ENCODE data around the gene CMIP. TPM values are rescaled to one million over a fixed set of nuclear protein-coding genes. Genes with fewer than 3 reads are reported as not detected.

Gene CMIP
- total RNA-seq, 1 donor from 2014 or later = 111 TPM

- DNase-seq (ENCODE audit: extremely low read depth, low read depth, low spot score) = no peak
Measured at GRCh38 chr16:81593481-81593880, 148.9 kb downstream of the CMIP start.

- DNase-seq (ENCODE audit: extremely low read depth, low read depth, low spot score) = no peak
Measured at GRCh38 chr16:81595629-81596292, 151.2 kb downstream of the CMIP start.

GRCh38 chr16:81597079-81597658, 152.6 kb downstream of the CMIP start:
- DNase-seq (ENCODE audit: extremely low read depth, low read depth, low spot score) = no peak

- no peak for DNase-seq (ENCODE audit: extremely low read depth, low read depth, low spot score)
Measured at GRCh38 chr16:81598083-81598482, 153.5 kb downstream of the CMIP start.

- no peak for DNase-seq (ENCODE audit: extremely low read depth, low read depth, low spot score)
Measured at GRCh38 chr16:81599034-81599744, 154.6 kb downstream of the CMIP start.

- no peak for DNase-seq (ENCODE audit: extremely low read depth, low read depth, low spot score)
Measured at GRCh38 chr16:81600275-81600674, 155.7 kb downstream of the CMIP start.

GRCh38 chr16:81601008-81601428, 156.4 kb downstream of the CMIP start:
- no peak for DNase-seq (ENCODE audit: extremely low read depth, low read depth, low spot score)

GRCh38 chr16:81601601-81602255, 157.1 kb downstream of the CMIP start:
- no peak for DNase-seq (ENCODE audit: extremely low read depth, low read depth, low spot score)

- DNase-seq (ENCODE audit: extremely low read depth, low read depth, low spot score) = no peak
Measured at GRCh38 chr16:81602256-81602776, 157.7 kb downstream of the CMIP start.

- no peak for DNase-seq (ENCODE audit: extremely low read depth, low read depth, low spot score)
Measured at GRCh38 chr16:81602792-81603191, 158.2 kb downstream of the CMIP start.

- no peak for DNase-seq (ENCODE audit: extremely low read depth, low read depth, low spot score)
Measured at GRCh38 chr16:81604960-81605383, 160.4 kb downstream of the CMIP start.

GRCh38 chr16:81606039-81606438, 161.4 kb downstream of the CMIP start:
- no peak for DNase-seq (ENCODE audit: extremely low read depth, low read depth, low spot score)

- no peak for DNase-seq (ENCODE audit: extremely low read depth, low read depth, low spot score)
Measured at GRCh38 chr16:81607006-81607405, 162.4 kb downstream of the CMIP start.

GRCh38 chr16:81607805-81608522, 163.4 kb downstream of the CMIP start:
- no peak for DNase-seq (ENCODE audit: extremely low read depth, low read depth, low spot score)

GRCh38 chr16:81608523-81609209, 164.1 kb downstream of the CMIP start:
- DNase-seq (ENCODE audit: extremely low read depth, low read depth, low spot score) = no peak

- no peak for DNase-seq (ENCODE audit: extremely low read depth, low read depth, low spot score)
Measured at GRCh38 chr16:81609323-81609892, 164.8 kb downstream of the CMIP start.

- DNase-seq (ENCODE audit: extremely low read depth, low read depth, low spot score) = no peak
Measured at GRCh38 chr16:81610144-81610842, 165.7 kb downstream of the CMIP start.

GRCh38 chr16:81610936-81611335, 166.3 kb downstream of the CMIP start:
- DNase-seq (ENCODE audit: extremely low read depth, low read depth, low spot score) = no peak

GRCh38 chr16:81611721-81612120, 167.1 kb downstream of the CMIP start:
- no peak for DNase-seq (ENCODE audit: extremely low read depth, low read depth, low spot score)

Data from glomerular endothelial cell (primary cell).